ENCODE results near the gene MAP2. TPM values are rescaled to one million over a fixed set of nuclear protein-coding genes. Genes with fewer than 3 reads are reported as not detected.

The MAP2 gene
- total and polyA plus RNA-seq, 2 of the 8 experiments (the other 6 are each of a cell fraction or from before 2014, with no cell fraction given), result 5.9 to 9.4 TPM

DNA sequence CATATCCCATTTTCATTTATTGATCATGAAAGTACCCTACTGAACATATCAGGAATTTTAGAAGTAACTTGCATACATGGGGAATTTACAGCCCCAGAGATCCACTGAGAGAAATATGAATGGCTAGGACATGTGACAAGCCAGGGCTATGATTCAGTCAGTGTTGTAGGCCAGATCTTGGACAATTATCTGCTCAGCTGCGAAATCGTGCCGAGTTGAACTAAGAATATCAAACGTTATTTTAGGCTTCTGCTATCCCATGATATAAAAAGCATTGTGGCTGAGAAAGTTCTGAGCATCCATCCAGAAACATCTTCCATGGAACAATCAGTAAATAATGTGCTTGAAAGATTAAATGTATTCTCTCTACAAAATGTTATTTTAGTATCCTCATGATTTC, 262.1 kb downstream of the MAP2 start:
- Histone ChIP-seq H3K18ac (ENCODE audit: extremely low read depth, low read length) (no peak overlapping the region), H4K8ac (ENCODE audit: extremely low read depth, insufficient read depth, low read length) (no peak overlapping the region), H4K5ac (ENCODE audit: insufficient read length, low read depth, low read length) (no peak overlapping the region), H3K14ac (ENCODE audit: insufficient read length) (no peak overlapping the region), H4K20me1 (replicated peaks in 1 of 2; ENCODE audit: control insufficient read depth in 1 of 2, insufficient read depth in 2 of 2, low read length in 2 of 2) (no peaks in the 10 kb centered on the region), H2AFZ (ENCODE audit: low read length) (no peak overlapping the region), H2AK5ac (ENCODE audit: low read depth, low read length) (no peak overlapping the region), H3K4me2 (ENCODE audit: insufficient read depth in 1 of 2, low read depth in 2 of 2, low read length in 2 of 2) (no peak overlapping the region), H2BK120ac (replicated peaks; ENCODE audit: low read depth, low read length) (no peak overlapping the region), H4K91ac (replicated peaks; ENCODE audit: insufficient read length, low read length) (no peak overlapping the region), H2BK15ac (ENCODE audit: low read length) (no peak overlapping the region), H3K27me3 (replicated peaks in 1 of 4; ENCODE audit: control insufficient read depth in 3 of 4, extremely low read depth in 1 of 4, insufficient read depth in 3 of 4, low read length in 3 of 4) (no peaks in the 10 kb centered on the region), H2BK5ac (ENCODE audit: low read depth, low read length) (no peak overlapping the region), H3K79me1 (ENCODE audit: low read depth, low read length) (no peaks in the 10 kb centered on the region), H3K27ac (ENCODE audit: low read depth, low read length) (no peak overlapping the region), H3K4me1 (replicated peaks in 1 of 4; ENCODE audit: control insufficient read depth in 3 of 4, insufficient read depth in 4 of 4, low read length in 3 of 4) (peaks cover 2 to 7% (median 4%) of the 10 kb centered on the region in 4 experiments; a peak in 4 of 7 replicates), H3K79me2 (ENCODE audit: control insufficient read depth in 1 of 2, insufficient read depth in 2 of 2, low read length in 2 of 2) (no peaks in the 10 kb centered on the region), H2BK12ac (ENCODE audit: low read depth, low read length) (no peak overlapping the region), H2BK20ac (ENCODE audit: low read length) (no peak overlapping the region), H3K4ac (replicated peaks; ENCODE audit: insufficient read length, low read depth, low read length) (no peak overlapping the region), H3K4me3 (ENCODE audit: extremely low read depth in 1 of 4, insufficient read depth in 2 of 4, low read depth in 3 of 4, low read length in 4 of 4) (no peak overlapping the region), H3K23me2 (ENCODE audit: low read depth, low read length) (no peaks in the 10 kb centered on the region), H3K23ac (ENCODE audit: insufficient read length) (no peak overlapping the region), H3K36me3 (ENCODE audit: control insufficient read depth in 2 of 4, insufficient read depth in 4 of 4, low read length in 3 of 4) (no peaks in the 10 kb centered on the region), H3K9ac (replicated peaks in 1 of 4; ENCODE audit: extremely low read depth in 1 of 4, low read depth in 3 of 4, low read length in 3 of 4) (no peak overlapping the region), H3K9me3 (ENCODE audit: insufficient read depth in 2 of 2, low read depth in 1 of 2, low read length in 1 of 2) (no peaks in the 10 kb centered on the region), H3K56ac (replicated peaks; ENCODE audit: insufficient read length, low read depth, low read length) (no peak overlapping the region)
- no peak for TF ChIP-seq CEBPB (IDR thresholded peaks at IDR 0.05; ENCODE audit: low read depth, low read length)
- TF ChIP-seq CBX8 (IDR thresholded peaks at IDR 0.05; ENCODE audit: borderline replicate concordance, low read depth, low read length), result no peak
- DNase-seq (ENCODE audit: low read depth in 1 of 2, low spot score in 2 of 2), result no peak
- ChIA-PET CTCF (ENCODE audit: partially characterized antibody) (no interaction called here), POLR2A (ENCODE audit: partially characterized antibody) (no interaction called here)
- no peak for FAIRE-seq
- WGBS, 2 experiments (ENCODE audit: extremely low coverage in 1 of 2, insufficient coverage in 1 of 2, insufficient read length in 1 of 2, insufficient replicate concordance in 2 of 2, low coverage in 1 of 2, low lambda C conversion rate in 2 of 2, missing lambda C conversion rate in 1 of 2), result 85% methylated on average over 4 of the region's 4 CpGs; no CpG with 5 or more reads in 1 of the 2 experiments

Measured in H1 (cell line).